NCI-H1694 treated with DMSO at 0.1 percent for 48 hours (cell line): ENCODE data around the gene ACYP2.
"Not testable (repeated sequence)": the region's sequence is repeated elsewhere in the genome, so short reads cannot be mapped to it uniquely, and the experiment has no call there.

ENCODE experiments used
- DNase-seq: peaks from one replicate; lab custom pipeline; 2025; lab: John Stamatoyannopoulos, UW

ACYP2 gene

DNA sequence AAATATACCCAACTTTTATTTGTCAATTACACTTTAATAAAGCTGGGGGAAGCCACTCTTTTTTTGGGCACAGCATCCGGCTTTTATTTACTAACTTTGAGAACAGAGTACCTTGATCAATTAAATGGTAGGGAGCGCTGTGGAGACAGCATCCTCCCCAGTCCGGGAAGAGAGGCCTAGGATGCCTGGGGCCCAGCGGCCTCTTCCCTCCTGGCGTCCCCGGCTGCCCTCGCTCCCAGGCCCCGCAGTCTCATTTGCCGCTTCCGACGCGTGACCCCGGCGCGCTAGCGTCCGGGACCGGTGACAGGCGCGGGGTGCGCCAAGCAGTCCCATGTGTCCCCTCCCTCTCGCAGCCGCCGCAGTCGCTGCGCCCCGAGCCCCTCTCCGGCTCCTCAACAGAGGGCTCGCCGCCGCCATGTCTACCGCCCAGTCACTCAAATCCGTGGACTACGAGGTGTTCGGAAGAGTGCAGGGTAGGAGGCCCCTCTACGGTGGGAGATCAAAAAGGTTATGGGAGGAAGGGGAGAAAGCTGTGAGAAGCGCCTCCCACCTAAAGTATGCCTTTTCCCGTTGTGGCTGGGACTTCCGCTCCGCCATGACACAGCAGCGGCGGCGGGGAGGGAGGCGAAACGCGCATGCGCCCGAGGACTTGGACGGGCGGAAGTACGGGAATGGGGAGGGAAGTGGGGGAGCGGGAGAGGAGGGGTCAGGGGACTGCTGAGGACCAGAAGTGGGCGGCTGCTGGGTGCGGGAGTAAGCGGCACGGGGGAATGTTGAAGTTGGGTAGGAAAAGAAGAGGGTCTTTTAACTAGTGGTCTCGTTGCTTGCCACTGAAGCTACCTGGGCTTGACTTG lies at the start of gene ACYP2:
ACYP2 (plus strand) TSS at position 332 of the 854 bp plus-strand sequence.
- peak; percentile 96 for DNase-seq

DNA sequence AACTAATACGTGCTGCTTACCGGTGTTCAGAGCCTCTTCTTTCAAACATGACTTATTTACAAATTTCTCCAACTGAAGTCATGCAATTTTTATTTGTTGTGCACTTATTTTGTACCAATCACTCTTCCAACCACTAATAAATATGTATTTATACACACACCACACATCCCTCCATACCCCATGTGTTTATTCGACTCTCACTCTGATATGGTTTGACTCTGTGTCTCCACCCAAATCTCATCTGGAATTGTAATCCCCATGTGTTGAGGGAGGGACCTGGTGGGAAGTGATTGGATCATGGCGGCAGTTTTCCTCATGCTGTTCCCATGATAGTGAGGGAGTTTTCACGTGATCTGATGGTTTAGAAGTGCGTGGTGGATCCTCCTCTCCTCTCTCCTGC lies 49.5 kb upstream of the ACYP2 start:
- no peak for DNase-seq

GRCh38 chr2:54067851-54068375 lies 47.5 kb upstream of the ACYP2 start:
- no peak for DNase-seq

- not testable (repeated sequence) for DNase-seq
Measured at GRCh38 chr2:54072483-54072882, 42.9 kb upstream of the ACYP2 start.

- no peak for DNase-seq
Measured at GRCh38 chr2:54073796-54074195, 41.6 kb upstream of the ACYP2 start.

DNA sequence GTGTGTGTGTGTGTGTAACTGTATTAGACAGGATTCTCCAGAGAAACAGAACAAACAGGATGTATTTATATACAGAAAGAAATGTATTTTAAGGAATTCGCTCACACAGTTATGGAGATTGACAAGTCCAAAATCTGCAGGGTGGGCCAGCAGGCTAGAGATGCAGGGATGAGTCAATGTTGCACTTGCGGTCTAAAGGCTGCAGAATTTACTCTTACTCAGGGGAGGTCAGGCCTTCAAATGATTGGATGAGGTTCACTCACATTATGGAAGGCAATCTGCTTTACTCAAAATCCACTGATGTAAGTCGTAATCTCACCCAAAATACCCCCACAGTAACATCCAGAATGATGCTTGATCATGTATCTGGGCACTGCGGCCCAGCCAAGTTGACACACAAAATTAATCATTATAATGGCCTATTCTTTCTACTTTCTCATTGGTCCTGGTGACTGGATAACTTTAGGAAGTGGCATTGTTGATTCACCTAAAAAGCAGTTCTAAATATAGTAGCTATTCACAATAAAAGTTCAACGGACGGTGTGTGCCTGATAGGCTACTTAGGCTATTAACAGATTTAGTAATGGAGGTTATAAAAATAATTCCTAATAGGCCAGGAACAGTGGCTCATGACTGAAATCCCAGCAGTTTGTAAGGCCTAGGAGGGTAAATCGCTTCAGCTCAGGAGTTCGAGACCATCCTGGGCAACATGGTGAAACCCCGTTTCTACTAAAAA lies 40.6 kb upstream of the ACYP2 start:
- no peak for DNase-seq

DNA sequence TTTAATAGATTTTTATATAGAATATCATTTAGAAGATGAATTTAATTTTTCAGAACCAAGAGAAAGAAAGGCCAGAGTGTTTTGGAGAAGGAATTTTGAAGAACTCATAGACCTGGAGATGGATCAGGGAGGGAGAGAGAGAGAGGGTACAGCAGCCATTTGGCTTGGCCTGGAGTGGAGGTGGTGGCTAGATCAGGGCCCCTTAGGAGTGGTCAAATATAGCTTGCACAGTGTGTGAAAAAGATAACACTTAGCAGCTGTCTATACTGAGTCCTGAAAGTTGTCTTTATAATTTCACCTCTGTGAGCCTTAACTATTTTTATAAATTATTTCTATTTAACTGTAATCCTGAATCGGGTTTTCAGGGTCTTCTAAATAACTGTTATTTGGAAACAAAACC lies 38.8 kb upstream of the ACYP2 start:
- DNase-seq = no peak

DNA sequence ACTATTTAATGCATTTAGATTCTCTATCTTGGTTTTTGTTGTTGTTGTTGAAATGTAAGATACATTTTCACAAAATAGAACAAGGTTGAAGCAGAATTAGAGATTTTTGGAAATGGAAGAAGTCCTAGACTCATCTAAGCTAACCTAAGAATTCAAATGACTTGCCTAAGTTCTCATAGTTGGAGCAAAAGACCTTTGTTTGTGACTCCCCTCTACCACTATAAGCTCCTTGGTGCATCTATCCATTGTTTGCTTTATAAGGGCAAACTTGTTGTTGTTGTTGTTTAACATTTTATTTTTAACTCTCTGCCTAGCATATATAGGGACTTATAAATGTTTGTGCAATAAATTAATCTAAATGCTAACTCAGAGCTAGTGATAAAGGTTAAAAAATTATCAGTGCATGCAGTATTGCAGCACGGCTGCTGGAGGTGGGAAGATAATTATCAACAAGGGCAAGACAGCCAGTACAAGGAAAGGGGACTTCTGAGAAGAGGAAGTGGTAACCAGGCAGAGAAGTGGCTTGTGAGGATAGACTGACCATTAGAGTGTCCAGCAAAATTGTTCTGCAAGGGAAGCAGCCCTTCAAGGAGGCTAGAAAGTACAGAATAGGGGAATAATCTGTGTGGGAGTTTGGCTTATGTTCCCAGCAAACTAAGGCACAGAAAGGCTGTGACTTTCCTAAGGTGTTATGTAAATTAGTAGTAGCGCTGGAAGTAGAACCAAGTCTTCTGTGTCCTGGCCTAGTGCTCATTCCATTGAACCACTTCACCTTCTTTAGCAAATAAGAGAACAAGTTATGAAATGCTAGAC lies 38.1 kb upstream of the ACYP2 start:
- no peak for DNase-seq

GRCh38 chr2:54079331-54079730 lies 36.1 kb upstream of the ACYP2 start:
- DNase-seq = no peak

- DNase-seq = no peak
Measured at GRCh38 chr2:54081574-54081973, 33.8 kb upstream of the ACYP2 start.

DNA sequence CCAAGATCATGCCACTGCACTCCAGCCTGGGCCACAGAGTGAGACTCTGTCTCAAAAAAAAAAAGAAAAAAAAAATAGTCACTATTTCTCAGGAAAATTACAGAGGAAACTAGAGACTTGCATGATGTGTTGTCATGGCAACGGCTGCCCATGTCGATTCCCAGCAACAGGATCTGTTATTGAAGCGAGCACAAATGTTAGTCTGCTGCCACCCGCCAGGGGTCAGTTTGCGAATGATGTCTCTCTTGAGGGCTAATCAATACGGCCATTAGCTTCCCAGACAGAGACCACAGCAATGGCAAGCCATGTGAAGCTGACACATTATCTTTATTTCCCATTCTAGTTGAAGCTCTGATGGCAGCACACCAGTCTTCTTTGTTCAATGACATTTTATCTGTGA lies 32.4 kb upstream of the ACYP2 start:
- DNase-seq = no peak

DNA sequence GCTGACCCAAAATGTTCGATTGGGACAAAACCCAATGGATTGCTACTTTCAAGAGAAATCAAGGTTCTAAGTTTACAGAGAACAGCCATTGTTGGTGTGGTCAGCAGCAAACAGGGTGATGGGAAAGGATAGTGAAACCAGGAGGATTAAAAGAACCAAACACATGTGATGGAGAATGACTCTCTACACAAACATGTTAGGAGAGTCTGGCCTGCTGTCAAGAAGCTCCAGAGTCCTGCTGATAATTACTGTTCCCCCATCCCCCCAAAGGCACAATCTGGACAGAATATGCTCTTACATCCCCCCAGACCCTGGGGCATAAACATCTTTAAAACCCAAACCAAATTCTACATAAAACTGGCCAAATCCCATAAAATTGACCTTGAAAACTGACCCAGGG lies 32.0 kb upstream of the ACYP2 start:
- no peak for DNase-seq

DNA sequence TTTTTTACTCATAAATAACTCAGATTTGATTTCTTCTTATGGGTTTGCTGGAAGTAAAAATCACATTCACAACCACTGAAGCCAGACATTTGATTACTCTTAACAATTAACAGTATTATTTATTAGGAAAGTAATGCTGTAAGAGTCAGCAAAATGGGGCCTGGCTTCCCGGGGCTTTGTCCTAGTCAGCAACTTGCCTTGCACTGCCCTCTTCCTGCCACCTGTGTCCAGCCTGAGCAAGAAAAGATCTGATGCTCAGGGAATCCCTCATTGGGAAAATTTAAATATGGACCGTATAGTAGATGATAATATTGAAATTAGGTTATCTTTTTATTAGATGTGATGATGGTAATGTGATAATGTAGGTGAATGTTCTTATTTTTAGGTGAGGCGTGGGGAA lies 30.8 kb upstream of the ACYP2 start:
- DNase-seq = no peak

DNA sequence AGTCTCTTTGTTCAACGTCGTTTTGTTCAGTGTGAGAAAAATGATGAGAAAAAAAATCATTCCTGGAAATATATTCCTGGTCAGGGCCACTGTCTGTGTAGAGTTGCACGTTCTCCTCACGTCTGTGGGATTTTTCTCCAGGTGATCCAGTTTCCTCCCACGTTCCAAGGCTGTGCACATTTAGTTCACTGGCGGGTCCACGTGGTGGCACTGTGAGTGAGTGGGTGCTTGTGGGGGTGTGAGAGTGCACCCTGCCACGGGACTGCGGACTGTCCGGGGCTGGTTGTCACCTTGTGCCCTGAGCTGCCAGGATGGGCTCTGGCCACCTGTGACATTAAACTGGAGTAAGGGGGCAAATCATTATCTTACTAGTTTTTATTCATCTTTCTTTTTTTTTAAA lies 30.3 kb upstream of the ACYP2 start:
- DNase-seq = no peak

DNA sequence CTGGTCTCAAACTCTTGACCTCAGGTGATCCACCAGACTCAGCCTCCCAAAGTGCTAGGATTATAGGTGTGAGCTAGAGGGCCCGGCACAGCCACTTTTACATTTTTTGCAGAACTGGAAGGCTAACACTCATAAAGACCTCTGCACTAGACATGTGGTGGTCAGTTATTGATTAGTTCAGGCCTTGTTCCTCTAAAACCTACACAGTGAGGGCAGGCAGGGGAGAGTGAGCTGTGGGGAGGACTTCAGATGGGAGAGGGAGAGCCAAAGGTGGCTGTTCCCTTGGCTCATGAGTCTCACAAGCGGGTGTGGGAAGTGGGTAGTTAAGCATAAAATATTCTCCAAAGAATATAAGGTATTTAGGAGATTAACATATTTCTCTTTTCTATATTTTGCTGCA lies 29.3 kb upstream of the ACYP2 start:
- DNase-seq = no peak

GRCh38 chr2:54088191-54088634 lies 27.2 kb upstream of the ACYP2 start:
- DNase-seq = no peak

GRCh38 chr2:54088719-54089118 lies 26.7 kb upstream of the ACYP2 start:
- DNase-seq = no peak

DNA sequence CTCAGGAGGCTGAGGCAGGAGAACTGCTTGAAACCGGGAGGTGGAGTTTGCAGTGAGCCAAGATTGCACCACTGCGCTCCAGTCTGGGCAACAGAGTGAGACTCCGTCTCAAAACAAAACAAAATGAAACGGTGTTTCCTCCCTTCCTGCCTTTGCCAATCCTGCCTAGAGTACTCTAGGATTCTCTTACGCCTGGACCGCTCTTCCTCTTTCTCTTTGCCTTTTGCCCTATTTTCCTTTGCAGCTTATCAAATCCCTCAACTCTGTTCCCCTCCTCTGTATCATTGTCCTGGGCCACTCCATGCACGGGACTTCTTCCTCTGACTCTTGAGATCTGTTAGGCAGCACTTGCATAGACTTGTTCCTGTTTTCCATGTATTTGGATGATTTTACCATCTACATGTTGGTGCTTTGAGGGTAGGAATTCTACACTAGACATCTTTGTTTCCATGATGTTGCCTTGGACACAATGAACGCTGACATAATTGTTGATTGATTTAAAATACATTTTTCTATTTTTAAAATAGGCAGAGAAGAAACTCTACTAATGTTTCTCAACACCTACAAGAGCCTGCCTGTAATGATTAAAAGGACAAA lies 24.8 kb upstream of the ACYP2 start:
- no peak for DNase-seq

DNA sequence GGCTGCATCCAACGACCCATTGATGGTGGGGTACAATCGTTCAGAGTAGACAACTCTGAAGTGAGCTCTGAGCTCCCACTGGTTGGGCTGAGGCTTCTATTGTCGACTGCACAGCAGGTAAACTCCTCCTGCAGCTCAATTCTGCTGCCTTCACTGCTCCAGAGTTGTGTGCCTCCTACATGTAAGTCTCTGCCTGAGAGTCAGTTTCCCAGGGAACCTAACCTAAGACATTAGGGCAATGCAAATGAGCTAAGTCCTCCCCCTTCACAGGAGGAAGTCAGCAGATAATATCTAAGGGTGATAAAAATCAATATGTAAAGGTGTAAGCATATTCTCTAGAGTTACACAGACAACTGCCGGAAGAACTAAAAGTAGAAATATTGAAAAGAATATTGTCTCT lies 22.5 kb upstream of the ACYP2 start:
- no peak for DNase-seq

- DNase-seq = not testable (repeated sequence)
Measured at GRCh38 chr2:54095406-54095805, 20.0 kb upstream of the ACYP2 start.

DNA sequence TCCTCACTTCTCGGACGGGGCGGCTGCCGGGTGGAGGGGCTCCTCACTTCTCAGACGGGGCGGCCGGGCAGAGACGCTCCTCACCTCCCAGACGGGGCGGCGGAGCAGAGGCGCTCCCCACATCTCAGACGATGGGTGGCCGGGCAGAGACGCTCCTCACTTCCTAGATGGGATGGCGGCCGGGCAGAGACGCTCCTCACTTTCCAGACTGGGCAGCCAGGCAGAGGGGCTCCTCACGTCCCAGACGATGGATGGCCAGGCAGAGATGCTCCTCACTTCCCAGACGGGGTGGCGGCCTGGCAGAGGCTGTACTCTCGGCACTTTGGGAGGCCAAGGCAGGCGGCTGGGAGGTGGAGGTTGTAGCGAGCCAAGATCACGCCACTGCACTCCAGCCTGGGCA lies 19.3 kb upstream of the ACYP2 start:
- DNase-seq = not testable (repeated sequence)

DNA sequence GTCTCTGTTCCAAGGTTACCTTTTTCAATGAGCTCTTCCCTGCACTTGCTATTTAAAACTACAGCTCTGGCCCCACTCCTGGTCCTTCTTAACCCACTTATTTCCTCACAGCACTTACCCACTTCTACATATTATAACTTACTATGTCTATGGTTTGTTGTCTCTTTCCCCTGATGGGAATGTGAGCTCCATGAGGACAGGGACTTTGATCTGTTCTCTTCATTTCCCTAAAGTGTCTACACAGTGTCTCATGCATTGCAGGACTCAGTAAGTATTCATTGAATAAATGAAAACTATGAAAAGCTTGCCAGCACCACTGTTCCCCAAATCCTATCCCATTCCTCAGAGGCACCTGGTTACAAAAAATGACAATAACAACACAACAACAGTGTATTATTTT lies 18.3 kb upstream of the ACYP2 start:
- DNase-seq = no peak
